OCI-LY1 (cell line): ENCODE measurements around the gene CEP85.

ENCODE experiments used
- H2AFZ ChIP-seq: fragments of 200-600 bp; sonication (generic), shearing (Covaris generic); 2 replicates; pipeline ENCODE4 v1.6.0; 2014; ENCODE audit warnings: antibody characterized with exemption, mild to moderate bottlenecking, low read length
- H3F3A ChIP-seq: fragments of 200-600 bp; sonication (generic), shearing (Covaris generic); 2 replicates; pipeline ENCODE4 v1.6.0; 2014; ENCODE audit warnings: mild to moderate bottlenecking, antibody characterized with exemption, low read length, moderate library complexity; ENCODE audit not compliant: insufficient read depth
- H3K27ac ChIP-seq: fragments of 200-600 bp; sonication (generic); 2 replicates; pipeline ENCODE4 v1.5.1; 2014; ENCODE audit warnings: low read length, mixed run types, mild to moderate bottlenecking, low read depth; ENCODE audit not compliant: poor library complexity, severe bottlenecking
- H3K27me3 ChIP-seq: fragments of 200-600 bp; sonication (generic); 2 replicates; pipeline ENCODE4 v1.6.0; 2014; ENCODE audit warnings: antibody characterized with exemption, mild to moderate bottlenecking, low read length, moderate library complexity; ENCODE audit not compliant: insufficient read depth
- H3K36me3 ChIP-seq: fragments of 200-600 bp; sonication (generic); 2 replicates; pipeline ENCODE4 v1.6.1; 2014; ENCODE audit warnings: mild to moderate bottlenecking, antibody characterized with exemption, low read length, moderate library complexity, mixed read lengths; ENCODE audit not compliant: insufficient read depth
- H3K4me1 ChIP-seq: fragments of 200-600 bp; sonication (generic); 2 replicates; pipeline ENCODE4 v1.5.1; 2014; ENCODE audit warnings: mild to moderate bottlenecking, low read length, moderate library complexity; ENCODE audit not compliant: insufficient read depth, severe bottlenecking
- H3K4me2 ChIP-seq: fragments of 200-600 bp; sonication (generic), shearing (Covaris generic); 2 replicates; pipeline ENCODE4 v1.6.1; 2014; ENCODE audit warnings: low read length
- H3K4me3 ChIP-seq: fragments of 200-600 bp; sonication (generic); 2 replicates; pipeline ENCODE4 v1.5.1; 2014; ENCODE audit warnings: low read length, low read depth, mild to moderate bottlenecking, mixed read lengths; ENCODE audit not compliant: poor library complexity, severe bottlenecking
- H3K79me2 ChIP-seq: fragments of 200-600 bp; shearing (Covaris generic); 2 replicates; pipeline ENCODE4 v1.6.1; 2016; ENCODE audit warnings: mixed run types, low read length, mixed read lengths; ENCODE audit not compliant: insufficient read depth
- H3K9ac ChIP-seq: fragments of 200-600 bp; sonication (generic), shearing (Covaris generic); 2 replicates; pipeline ENCODE4 v1.6.1; 2014; ENCODE audit warnings: mild to moderate bottlenecking, low read length, mixed read lengths
- H3K9me2 ChIP-seq: fragments of 200-600 bp; sonication (generic), shearing (Covaris generic); 2 replicates; pipeline ENCODE4 v1.6.1; 2014; ENCODE audit warnings: low read depth, mild to moderate bottlenecking, low read length, mixed read lengths
- H3K9me3 ChIP-seq: fragments of 200-600 bp; shearing (Covaris generic); 2 replicates; pipeline ENCODE4 v1.6.1; 2014; ENCODE audit warnings: low read length, mixed read lengths
- H4K20me1 ChIP-seq: fragments of 200-600 bp; sonication (generic), shearing (Covaris generic); 2 replicates; pipeline ENCODE4 v1.6.0; 2016; ENCODE audit warnings: mild to moderate bottlenecking, low read length; ENCODE audit not compliant: insufficient read depth
- EZH2 ChIP-seq: fragments of 200-600 bp; sonication (generic), shearing (Covaris generic); IDR thresholded peaks from 2 replicates; pipeline ENCODE4 v1.8.0; 2017; ENCODE audit warnings: borderline replicate concordance, mixed run types, mild to moderate bottlenecking, antibody characterized with exemption, low read length, moderate library complexity, mixed read lengths
- TF ChIP-seq, protein P1 (sequence below): fragments of 200-600 bp; sonication (generic), shearing (Covaris generic); IDR thresholded peaks from 2 replicates; pipeline ENCODE4 v1.5.1; 2017; ENCODE audit warnings: mild to moderate bottlenecking, antibody characterized with exemption, low read length, moderate library complexity, mixed read lengths

CEP85 gene

DNA sequence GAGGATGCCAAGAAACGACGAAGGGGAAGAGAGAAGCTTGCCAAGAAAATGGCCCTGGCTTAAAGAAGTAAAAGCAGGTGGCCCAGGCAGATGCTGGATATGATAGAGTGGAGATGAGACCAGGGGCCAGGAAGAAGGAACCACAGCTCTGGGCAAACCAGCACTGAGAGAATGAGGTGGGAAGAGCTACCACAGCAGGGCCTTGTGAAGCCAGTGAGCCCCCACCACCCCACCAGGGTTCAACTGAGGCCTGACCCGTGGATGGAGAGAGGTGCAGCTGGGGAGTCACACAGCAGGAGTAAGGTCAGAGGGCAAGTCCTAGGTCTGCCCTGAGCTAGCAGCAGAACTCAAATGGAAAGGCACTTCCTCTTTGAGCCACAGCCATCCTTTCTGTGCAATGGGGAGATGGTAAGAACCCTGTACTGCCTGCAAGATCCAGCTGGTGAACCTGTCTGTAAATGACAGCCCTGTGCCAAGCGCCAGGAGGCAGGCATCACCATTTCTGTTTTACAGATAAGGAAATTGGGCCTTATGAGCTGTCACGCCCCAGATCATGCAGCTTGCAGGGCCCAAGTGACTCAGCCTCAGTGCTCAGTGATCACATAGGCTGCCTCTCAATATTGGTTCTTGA, 54.4 kb downstream of the CEP85 start:
- H3K27ac ChIP-seq: peak overlapping the region; percentile 100

DNA sequence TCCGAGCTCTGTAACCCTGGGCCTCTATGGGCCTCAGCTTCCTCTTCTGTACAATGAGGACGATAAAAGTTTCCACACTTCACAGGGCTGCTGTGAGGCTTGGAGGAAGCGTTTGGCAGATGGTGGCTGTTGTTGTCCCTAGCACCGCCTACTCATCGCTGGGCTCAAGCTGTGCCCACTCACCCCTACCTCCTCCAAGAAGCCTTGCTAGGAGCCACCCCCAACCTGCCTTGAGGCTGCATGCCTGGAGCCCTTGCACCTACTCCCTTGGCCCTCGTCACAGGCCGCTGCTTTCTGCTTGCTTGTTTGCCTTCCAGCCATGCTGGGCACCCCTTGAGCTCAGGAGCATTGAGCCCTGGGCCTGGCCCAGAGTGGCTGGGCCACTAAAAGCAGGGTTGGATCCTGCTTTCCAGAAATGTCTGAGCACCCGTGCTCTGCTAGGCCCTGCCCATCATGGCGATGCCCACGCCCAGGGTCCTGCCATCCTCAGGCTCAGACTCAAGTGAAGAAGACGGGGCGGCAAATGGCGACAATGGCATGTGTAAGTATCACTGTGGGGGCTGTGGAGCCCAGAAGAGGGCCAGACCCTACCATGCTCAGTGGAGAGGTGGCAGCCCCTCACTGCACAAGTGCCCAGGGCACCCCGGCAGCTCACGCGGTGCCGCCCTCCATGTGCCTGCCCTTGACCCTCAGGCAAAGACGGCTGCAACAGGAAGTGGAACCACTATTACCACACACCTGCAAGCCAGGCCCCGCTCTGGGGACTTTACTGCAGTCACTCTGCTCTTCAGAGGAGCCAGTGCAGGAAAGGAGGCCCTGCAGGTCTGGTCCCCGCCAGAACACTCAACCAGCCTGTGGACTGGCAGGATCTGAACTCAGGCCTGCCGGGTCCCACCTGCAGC, 55.4 kb downstream of the CEP85 start:
- peaks cover 81% of the 10 kb centered on the region for H3K4me1 ChIP-seq
- H3K36me3 ChIP-seq: peaks cover 11% of the 10 kb centered on the region; the same call in 1 of the 2 replicates
- H3K4me3 ChIP-seq: peak overlapping the region; percentile 8
- no peaks in the 10 kb centered on the region for H3K9me2 ChIP-seq
- TF ChIP-seq, protein P1, sequence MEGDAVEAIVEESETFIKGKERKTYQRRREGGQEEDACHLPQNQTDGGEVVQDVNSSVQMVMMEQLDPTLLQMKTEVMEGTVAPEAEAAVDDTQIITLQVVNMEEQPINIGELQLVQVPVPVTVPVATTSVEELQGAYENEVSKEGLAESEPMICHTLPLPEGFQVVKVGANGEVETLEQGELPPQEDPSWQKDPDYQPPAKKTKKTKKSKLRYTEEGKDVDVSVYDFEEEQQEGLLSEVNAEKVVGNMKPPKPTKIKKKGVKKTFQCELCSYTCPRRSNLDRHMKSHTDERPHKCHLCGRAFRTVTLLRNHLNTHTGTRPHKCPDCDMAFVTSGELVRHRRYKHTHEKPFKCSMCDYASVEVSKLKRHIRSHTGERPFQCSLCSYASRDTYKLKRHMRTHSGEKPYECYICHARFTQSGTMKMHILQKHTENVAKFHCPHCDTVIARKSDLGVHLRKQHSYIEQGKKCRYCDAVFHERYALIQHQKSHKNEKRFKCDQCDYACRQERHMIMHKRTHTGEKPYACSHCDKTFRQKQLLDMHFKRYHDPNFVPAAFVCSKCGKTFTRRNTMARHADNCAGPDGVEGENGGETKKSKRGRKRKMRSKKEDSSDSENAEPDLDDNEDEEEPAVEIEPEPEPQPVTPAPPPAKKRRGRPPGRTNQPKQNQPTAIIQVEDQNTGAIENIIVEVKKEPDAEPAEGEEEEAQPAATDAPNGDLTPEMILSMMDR: no peak
- peak overlapping the region; percentile 55 for H3K4me2 ChIP-seq
- H3K27me3 ChIP-seq: no peaks in the 10 kb centered on the region
- H3K79me2 ChIP-seq: no peaks in the 10 kb centered on the region
- H2AFZ ChIP-seq: no peak overlapping the region
- H3F3A ChIP-seq: peaks cover 22% of the 10 kb centered on the region; the same call in 1 of the 2 replicates
- peak overlapping the region; percentile 77 for H3K9ac ChIP-seq
- peak overlapping the region; percentile 100 for H3K27ac ChIP-seq
- H4K20me1 ChIP-seq: no peaks in the 10 kb centered on the region
- no peaks in the 10 kb centered on the region for H3K9me3 ChIP-seq

More for the DNA sequence above, 54.4 kb downstream of the CEP85 start:
- Histone ChIP-seq H3K36me3 (peaks cover 16% of the 10 kb centered on the region; the same call in 1 of the 2 replicates), H3K4me1 (peaks cover 88% of the 10 kb centered on the region), H3K27me3 (no peaks in the 10 kb centered on the region), H3F3A (peaks cover 22% of the 10 kb centered on the region; the same call in 1 of the 2 replicates), H2AFZ (no peak overlapping the region), H3K79me2 (no peaks in the 10 kb centered on the region), H3K9me3 (no peaks in the 10 kb centered on the region), H3K4me3 (peak overlapping the region; percentile 2), H4K20me1 (no peaks in the 10 kb centered on the region), H3K9me2 (no peaks in the 10 kb centered on the region), H3K4me2 (peak overlapping the region; percentile 54), H3K9ac (peak overlapping the region; percentile 76)
- TF ChIP-seq, protein P1: no peak
- TF ChIP-seq EZH2: no peak

DNA sequence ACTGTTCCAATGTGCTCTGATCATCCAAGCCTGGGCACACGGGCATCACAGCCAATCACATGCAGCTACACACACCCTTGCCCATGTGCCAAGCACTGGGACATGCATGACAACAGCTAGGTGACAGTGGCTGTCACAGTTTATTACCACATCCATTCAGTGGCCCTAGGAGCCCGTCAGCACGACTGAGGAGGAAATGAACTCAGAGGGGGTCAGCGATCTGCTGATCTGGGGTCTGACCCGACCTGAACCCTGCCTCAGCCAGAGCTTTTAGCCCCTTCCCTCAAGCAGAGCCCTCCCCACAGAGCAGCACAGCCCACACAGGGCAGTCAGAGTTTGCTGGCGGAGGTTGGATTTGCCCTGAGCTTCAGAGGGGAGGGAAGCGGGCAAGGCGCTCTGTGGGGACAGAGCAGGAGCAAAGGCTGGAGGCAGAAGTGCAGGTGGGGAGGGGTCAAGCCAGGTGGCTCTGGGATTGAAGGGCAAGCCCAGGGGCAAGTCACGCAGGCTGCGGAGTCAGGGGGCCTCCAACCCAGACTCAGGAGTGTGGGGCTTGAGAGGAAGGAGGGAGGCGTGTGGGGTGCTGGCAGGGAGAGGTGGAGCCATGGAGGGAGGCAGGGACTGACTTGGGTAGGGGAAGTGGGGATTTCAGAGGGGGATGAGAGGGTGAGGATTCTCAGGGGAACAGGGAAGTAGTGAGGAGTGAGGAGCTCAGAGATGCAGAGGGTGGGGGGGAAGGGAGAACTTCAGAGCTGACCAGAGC, 56.3 kb downstream of the CEP85 start:
- H3K4me2 ChIP-seq: peak overlapping the region; percentile 55

More for the DNA sequence above, 56.3 kb downstream of the CEP85 start:
- H4K20me1 ChIP-seq: no peaks in the 10 kb centered on the region
- peak overlapping the region; percentile 11 for H3K4me3 ChIP-seq
- peaks cover 22% of the 10 kb centered on the region; the same call in 1 of the 2 replicates for H3F3A ChIP-seq
- H3K4me1 ChIP-seq: peaks cover 72% of the 10 kb centered on the region
- H3K27me3 ChIP-seq: no peaks in the 10 kb centered on the region
- H3K9me3 ChIP-seq: no peaks in the 10 kb centered on the region
- H3K27ac ChIP-seq: peak overlapping the region; percentile 100
- no peak overlapping the region for H2AFZ ChIP-seq
- H3K79me2 ChIP-seq: no peaks in the 10 kb centered on the region
- H3K36me3 ChIP-seq: peaks cover 11% of the 10 kb centered on the region; the same call in 1 of the 2 replicates
- no peaks in the 10 kb centered on the region for H3K9me2 ChIP-seq
- peak overlapping the region; percentile 77 for H3K9ac ChIP-seq
- TF ChIP-seq, protein P1: no peak
- TF ChIP-seq EZH2: no peak
